ENCODE measurements around the gene PGM5.

The PGM5 gene

GRCh38 chr9:68500457-68501381 lies 144.3 kb downstream of the PGM5 start:
- DNase-seq, result no peak

GRCh38 chr9:68502279-68502678 lies 145.9 kb downstream of the PGM5 start:
- no peak for DNase-seq

- no peak for DNase-seq
Observed at GRCh38 chr9:68505681-68506409, 149.4 kb downstream of the PGM5 start.

- no peak for DNase-seq
Observed at GRCh38 chr9:68506551-68506950, 150.1 kb downstream of the PGM5 start.

- no peak for DNase-seq
Observed at GRCh38 chr9:68507130-68507805, 150.9 kb downstream of the PGM5 start.

- DNase-seq, result no peak
Observed at GRCh38 chr9:68507806-68508145, 151.4 kb downstream of the PGM5 start.

GRCh38 chr9:68508547-68508946 lies 152.1 kb downstream of the PGM5 start:
- no peak for DNase-seq

- no peak for DNase-seq
Observed at GRCh38 chr9:68509689-68510088, 153.3 kb downstream of the PGM5 start.

GRCh38 chr9:68513385-68513784 lies 157.0 kb downstream of the PGM5 start:
- DNase-seq, result no peak

GRCh38 chr9:68513981-68514380 lies 157.6 kb downstream of the PGM5 start:
- no peak for DNase-seq

- no peak for DNase-seq
Observed at GRCh38 chr9:68515326-68516017, 159.1 kb downstream of the PGM5 start.

- DNase-seq, result no peak
Observed at GRCh38 chr9:68522131-68522530, 165.7 kb downstream of the PGM5 start.

- DNase-seq, result no peak
Observed at GRCh38 chr9:68522954-68523353, 166.5 kb downstream of the PGM5 start.

GRCh38 chr9:68523367-68523936 lies 167.0 kb downstream of the PGM5 start:
- no peak for DNase-seq

- DNase-seq, result no peak
Observed at GRCh38 chr9:68530618-68531017, 174.2 kb downstream of the PGM5 start.

GRCh38 chr9:68532131-68532530 lies 175.7 kb downstream of the PGM5 start:
- no peak for DNase-seq

- no peak for DNase-seq
Observed at GRCh38 chr9:68533678-68534077, 177.3 kb downstream of the PGM5 start.

GRCh38 chr9:68536876-68537615 lies 180.6 kb downstream of the PGM5 start:
- no peak for DNase-seq

- DNase-seq, result no peak
Observed at GRCh38 chr9:68537616-68537880, 181.1 kb downstream of the PGM5 start.

- DNase-seq, result no peak
Observed at GRCh38 chr9:68538200-68538599, 181.8 kb downstream of the PGM5 start.

- no peak for DNase-seq
Observed at GRCh38 chr9:68540712-68541535, 184.5 kb downstream of the PGM5 start, which contains the start of gene TMEM252. Gene TMEM252, minus strand, starts transcription at chr9:68540883. Its CDS starts 69 bp downstream, at chr9:68540814.
